Cardiac muscle cell (in vitro differentiated cells and primary cell): Measurements from ENCODE around the gene SMAD7. TPM values are rescaled to one million over a fixed set of nuclear protein-coding genes. Genes with fewer than 3 reads are reported as not detected.

Experiments
- DNase-seq, 2 donors: peaks; one replicate each; pipeline versions ENCODE4 v3.0.0 to v3.0.0-alpha.2; 2010 to 2017; ENCODE audit warnings: low read depth in 1 of 2, low spot score in 1 of 2
- H3K27ac ChIP-seq: fragments of 200-600 bp; sonication (generic); 2 replicates; pipeline ENCODE4 v1.5.1; 2016
- H3K27me3 ChIP-seq: fragments of 200-600 bp; sonication (generic); 2 replicates; pipeline ENCODE4 v1.6.0; 2016; ENCODE audit warnings: control low read depth
- H3K36me3 ChIP-seq: fragments of 200-600 bp; sonication (generic); 2 replicates; pipeline ENCODE4 v1.5.1; 2016; ENCODE audit warnings: control low read depth
- H3K4me1 ChIP-seq: fragments of 200-600 bp; sonication (generic); 2 replicates; pipeline ENCODE4 v1.8.1; 2017; ENCODE audit warnings: low read depth, mild to moderate bottlenecking, mixed run types
- H3K4me3 ChIP-seq: fragments of 200-600 bp; sonication (generic); 2 replicates; pipeline ENCODE4 v1.5.1; 2016; ENCODE audit warnings: mild to moderate bottlenecking
- H3K9me3 ChIP-seq: fragments of 200-600 bp; sonication (generic); 2 replicates; pipeline ENCODE4 v1.5.1; 2017; ENCODE audit warnings: low read depth, mild to moderate bottlenecking, control low read depth
- CTCF ChIP-seq: IDR thresholded peaks from 2 replicates; pipeline ENCODE4 v1.5.1; 2012; ENCODE audit warnings: low read depth, mild to moderate bottlenecking, low read length
- polyA plus RNA-seq: library from polyadenylated mRNA; unstranded; fragments of >200 nt; fragmentation: Nextera tagmentation; extraction: Ambion mirVana; gene quantifications from 2 replicates; pipeline ENCODE4 v1.2.1, GENCODE V29; 2016
- total RNA-seq: library from RNA; depleted of rRNA; stranded (reverse); fragments of >200 nt; gene quantifications from 2 replicates; pipeline ENCODE4 v1.2.3, GENCODE V29; 2016

The SMAD7 gene
- total and polyA plus RNA-seq, 2 experiments from 2014 or later: 60.1 to 129 TPM

GRCh38 chr18:48966523-48966922, 15.8 kb upstream of the SMAD7 start:
- Histone ChIP-seq H3K4me3 (no peak overlapping the region), H3K27me3 (no peaks in the 10 kb centered on the region), H3K9me3 (no peaks in the 10 kb centered on the region), H3K4me1 (peaks cover 10% of the 10 kb centered on the region), H3K36me3 (no peaks in the 10 kb centered on the region), H3K27ac (no peak overlapping the region)
- no peak for TF ChIP-seq CTCF
- no peak for DNase-seq

DNA sequence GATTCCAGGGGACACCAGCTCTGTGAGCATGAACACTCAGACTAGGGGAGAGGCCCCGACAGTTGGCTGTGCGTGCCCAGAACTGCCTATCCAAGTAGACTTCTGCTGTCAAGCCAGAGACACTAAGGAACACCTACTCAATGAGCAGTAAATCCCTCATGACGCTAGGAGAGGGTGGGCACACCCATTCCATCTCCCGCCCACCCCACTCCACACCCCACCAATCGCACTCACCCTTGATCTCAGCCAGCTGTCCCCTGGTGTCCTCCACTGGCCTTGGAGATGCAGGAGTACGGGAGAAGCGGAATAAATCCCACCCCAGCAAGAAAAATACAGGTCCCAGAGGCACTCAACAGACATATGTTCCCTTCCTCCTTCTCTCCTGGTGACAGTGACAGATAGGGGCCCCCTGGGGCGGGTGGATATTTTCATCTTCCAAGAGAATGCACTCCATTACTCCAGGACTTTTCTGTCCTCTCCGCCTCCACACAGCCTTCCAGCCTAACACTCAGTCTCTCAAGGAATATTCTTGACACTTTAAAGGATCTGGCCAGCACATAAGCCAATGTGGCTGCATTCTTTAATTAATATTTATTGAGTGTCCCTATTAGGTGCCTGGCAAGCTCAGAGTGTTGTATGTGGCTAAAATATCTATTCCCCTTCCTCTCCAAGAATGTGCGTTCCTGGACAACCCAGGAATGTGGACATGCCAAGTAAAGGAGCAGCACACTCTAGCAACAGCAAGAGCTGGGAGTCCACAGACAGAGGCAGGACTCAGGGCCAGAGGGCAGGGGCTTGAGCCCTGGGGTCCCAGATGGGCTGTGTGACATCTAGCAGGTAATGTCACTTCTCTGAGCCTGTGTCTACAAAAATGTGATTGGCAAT, 13.1 kb upstream of the SMAD7 start:
- DNase-seq: no peak
- peak overlapping the region; percentile 53 for H3K27ac ChIP-seq

GRCh38 chr18:48962994-48963561, 12.3 kb upstream of the SMAD7 start:
- Histone ChIP-seq H3K9me3 (no peaks in the 10 kb centered on the region), H3K4me1 (peaks cover 10% of the 10 kb centered on the region), H3K27me3 (no peaks in the 10 kb centered on the region), H3K27ac (peak overlapping the region; percentile 53), H3K36me3 (no peaks in the 10 kb centered on the region), H3K4me3 (no peak overlapping the region)
- TF ChIP-seq CTCF: no peak
- no peak for DNase-seq

More for the DNA sequence above, 13.1 kb upstream of the SMAD7 start:
- H3K27me3 ChIP-seq: no peaks in the 10 kb centered on the region
- peaks cover 10% of the 10 kb centered on the region for H3K4me1 ChIP-seq
- TF ChIP-seq CTCF: no peak
- H3K4me3 ChIP-seq: no peak overlapping the region
- H3K9me3 ChIP-seq: no peaks in the 10 kb centered on the region
- no peaks in the 10 kb centered on the region for H3K36me3 ChIP-seq

DNA sequence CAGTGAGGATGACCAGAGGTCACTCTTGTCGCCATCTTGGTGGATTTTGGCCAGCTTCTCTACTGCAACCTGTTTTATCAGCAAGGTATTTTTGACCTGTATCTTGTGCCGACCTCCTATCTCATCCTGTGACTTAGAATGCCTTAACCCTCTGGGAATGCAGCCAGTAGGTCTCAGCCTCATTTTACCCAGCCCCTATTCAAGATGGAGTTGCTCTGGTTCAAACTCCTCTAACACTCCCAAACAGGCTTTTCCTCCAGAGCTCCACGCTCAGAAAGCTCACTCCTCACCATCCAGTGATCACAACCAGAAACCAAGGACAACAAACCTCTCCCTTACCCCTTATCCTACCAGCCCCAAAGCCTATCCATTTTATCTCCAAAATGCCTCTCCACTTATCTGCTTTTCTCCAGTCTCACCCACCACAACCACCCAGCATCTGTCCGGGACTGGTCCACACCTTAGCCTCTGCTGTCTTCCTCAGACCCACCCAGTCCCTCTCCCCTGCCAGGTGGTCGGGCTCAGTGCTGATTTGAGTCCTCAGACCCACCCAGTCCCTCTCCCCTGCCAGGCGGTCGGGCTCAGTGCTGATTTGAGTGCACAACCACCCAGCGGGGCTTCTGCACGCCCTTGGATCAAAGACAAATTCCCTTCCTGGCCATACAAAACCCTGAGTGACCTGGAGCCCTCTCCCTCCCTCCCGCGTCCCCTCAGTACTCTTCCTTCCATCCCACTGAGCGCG, 11.7 kb upstream of the SMAD7 start:
- no peak overlapping the region for H3K27ac ChIP-seq
- DNase-seq: no peak
- no peak for TF ChIP-seq CTCF

GRCh38 chr18:48961547-48961946, 10.8 kb upstream of the SMAD7 start:
- Histone ChIP-seq H3K36me3 (no peaks in the 10 kb centered on the region), H3K27ac (no peak overlapping the region), H3K27me3 (no peaks in the 10 kb centered on the region), H3K4me1 (peaks cover 16% of the 10 kb centered on the region), H3K4me3 (no peak overlapping the region), H3K9me3 (no peaks in the 10 kb centered on the region)
- TF ChIP-seq CTCF: no peak
- DNase-seq: peak in 1 of 2 donors; percentile 77

More for the DNA sequence above, 11.7 kb upstream of the SMAD7 start:
- Histone ChIP-seq H3K4me1 (peaks cover 10% of the 10 kb centered on the region), H3K9me3 (no peaks in the 10 kb centered on the region), H3K36me3 (no peaks in the 10 kb centered on the region), H3K4me3 (no peak overlapping the region), H3K27me3 (no peaks in the 10 kb centered on the region)
